ENCODE measurements around the gene PTPN14. TPM values are rescaled to one million over a fixed set of nuclear protein-coding genes. Genes with fewer than 3 reads are reported as not detected.

PTPN14 gene
- total RNA-seq, 6 donors from 2014 or later, result 15.4 to 42.9 (median 27.0) TPM

DNA sequence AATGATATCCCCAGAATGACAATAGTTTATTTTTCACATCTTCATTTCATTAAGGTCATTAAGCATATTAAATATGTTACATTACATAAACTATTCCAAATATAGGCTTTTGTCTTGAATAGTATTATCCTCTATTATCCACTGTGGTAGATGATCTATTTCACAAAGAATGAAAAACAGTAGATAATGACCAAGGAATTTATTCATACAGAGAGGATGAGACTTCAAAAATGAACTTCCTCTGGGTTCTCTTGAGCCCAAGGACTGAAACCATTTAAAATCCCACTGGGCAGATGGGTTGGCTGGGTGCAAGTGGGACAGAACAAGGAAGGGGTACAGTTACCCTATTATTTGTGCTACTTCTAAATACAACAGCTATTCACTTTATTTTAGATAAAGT is 33.0 kb downstream of the PTPN14 start:
- Histone ChIP-seq H3K27me3 (no peaks in the 10 kb centered on the region), H3K4me1 (peaks cover 9 to 22% (median 11%) of the 10 kb centered on the region in 4 donors), H3K4me3 (no peak overlapping the region), H3K9me3 (no peaks in the 10 kb centered on the region), H3K36me3 (no peaks in the 10 kb centered on the region), H3K27ac (no peak overlapping the region)
- DNase-seq (no peak), ATAC-seq (ENCODE audit: low FRiP score in 2 of 2) (no peak)
- TF ChIP-seq, protein P1, sequence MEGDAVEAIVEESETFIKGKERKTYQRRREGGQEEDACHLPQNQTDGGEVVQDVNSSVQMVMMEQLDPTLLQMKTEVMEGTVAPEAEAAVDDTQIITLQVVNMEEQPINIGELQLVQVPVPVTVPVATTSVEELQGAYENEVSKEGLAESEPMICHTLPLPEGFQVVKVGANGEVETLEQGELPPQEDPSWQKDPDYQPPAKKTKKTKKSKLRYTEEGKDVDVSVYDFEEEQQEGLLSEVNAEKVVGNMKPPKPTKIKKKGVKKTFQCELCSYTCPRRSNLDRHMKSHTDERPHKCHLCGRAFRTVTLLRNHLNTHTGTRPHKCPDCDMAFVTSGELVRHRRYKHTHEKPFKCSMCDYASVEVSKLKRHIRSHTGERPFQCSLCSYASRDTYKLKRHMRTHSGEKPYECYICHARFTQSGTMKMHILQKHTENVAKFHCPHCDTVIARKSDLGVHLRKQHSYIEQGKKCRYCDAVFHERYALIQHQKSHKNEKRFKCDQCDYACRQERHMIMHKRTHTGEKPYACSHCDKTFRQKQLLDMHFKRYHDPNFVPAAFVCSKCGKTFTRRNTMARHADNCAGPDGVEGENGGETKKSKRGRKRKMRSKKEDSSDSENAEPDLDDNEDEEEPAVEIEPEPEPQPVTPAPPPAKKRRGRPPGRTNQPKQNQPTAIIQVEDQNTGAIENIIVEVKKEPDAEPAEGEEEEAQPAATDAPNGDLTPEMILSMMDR (IDR thresholded peaks at IDR 0.05), result no peak
- TF ChIP-seq EP300 (IDR thresholded peaks at IDR 0.05) (no peak), POLR2A (IDR thresholded peaks at IDR 0.05) (no peak), POLR2AphosphoS5 (IDR thresholded peaks at IDR 0.05) (no peak)

DNA sequence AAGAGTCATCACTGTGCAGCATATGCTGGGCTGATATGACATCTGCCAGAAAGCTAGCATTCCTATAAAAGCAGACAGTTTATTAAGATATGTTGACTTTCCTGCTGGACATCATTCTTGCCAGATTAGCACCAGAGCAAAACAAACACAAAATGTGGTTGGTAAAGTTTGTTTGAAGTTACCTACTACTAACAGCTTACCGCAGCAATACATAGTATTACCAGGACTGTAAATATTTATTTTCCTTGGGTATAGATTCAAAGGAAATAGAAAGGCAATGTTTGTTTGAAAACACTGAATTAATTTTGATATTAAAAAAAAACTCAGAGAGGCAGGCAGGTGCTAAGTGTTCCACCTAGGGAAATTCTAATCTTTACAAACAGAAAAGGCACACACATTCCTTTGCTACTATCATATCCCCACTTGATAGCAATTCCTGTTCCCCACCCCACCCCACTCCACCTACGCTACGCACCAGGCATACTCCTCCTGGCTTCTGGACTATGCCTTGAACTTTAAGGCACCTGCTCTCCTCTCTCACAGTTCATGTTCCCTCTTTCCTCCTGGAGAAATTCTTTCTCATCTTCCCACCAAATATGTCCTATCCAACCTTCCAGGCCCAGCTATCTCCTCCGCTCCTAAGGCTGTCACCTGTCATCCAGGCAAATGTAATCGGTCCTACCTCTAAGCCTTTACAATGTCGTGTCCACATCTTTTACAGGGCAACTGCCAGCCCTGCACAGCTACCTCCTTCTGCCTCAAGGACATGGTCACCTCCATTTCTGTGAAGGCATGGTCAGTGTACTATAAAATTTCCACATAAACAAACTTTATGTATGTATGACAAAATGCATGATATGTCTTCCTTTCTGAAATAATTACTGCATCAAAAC is 34.7 kb downstream of the PTPN14 start:
- DNase-seq, result no peak
- Histone ChIP-seq H3K36me3 (no peaks in the 10 kb centered on the region), H3K4me3 (no peak overlapping the region), H3K27ac (no peak overlapping the region), H3K4me1 (peaks cover 9 to 22% (median 11%) of the 10 kb centered on the region in 4 donors), H3K27me3 (no peaks in the 10 kb centered on the region), H3K9me3 (no peaks in the 10 kb centered on the region)
- ATAC-seq (ENCODE audit: low FRiP score in 2 of 2), result peak in 1 of 2 donors; percentile 66
- TF ChIP-seq POLR2AphosphoS5 (IDR thresholded peaks at IDR 0.05), result no peak
- TF ChIP-seq, protein P1 (IDR thresholded peaks at IDR 0.05), result no peak
- TF ChIP-seq POLR2A (IDR thresholded peaks at IDR 0.05), result no peak
- no peak for TF ChIP-seq EP300 (IDR thresholded peaks at IDR 0.05)
- WGBS, 2 donors, result 74 to 83% methylated on average over 6 of the region's 6 CpGs

DNA sequence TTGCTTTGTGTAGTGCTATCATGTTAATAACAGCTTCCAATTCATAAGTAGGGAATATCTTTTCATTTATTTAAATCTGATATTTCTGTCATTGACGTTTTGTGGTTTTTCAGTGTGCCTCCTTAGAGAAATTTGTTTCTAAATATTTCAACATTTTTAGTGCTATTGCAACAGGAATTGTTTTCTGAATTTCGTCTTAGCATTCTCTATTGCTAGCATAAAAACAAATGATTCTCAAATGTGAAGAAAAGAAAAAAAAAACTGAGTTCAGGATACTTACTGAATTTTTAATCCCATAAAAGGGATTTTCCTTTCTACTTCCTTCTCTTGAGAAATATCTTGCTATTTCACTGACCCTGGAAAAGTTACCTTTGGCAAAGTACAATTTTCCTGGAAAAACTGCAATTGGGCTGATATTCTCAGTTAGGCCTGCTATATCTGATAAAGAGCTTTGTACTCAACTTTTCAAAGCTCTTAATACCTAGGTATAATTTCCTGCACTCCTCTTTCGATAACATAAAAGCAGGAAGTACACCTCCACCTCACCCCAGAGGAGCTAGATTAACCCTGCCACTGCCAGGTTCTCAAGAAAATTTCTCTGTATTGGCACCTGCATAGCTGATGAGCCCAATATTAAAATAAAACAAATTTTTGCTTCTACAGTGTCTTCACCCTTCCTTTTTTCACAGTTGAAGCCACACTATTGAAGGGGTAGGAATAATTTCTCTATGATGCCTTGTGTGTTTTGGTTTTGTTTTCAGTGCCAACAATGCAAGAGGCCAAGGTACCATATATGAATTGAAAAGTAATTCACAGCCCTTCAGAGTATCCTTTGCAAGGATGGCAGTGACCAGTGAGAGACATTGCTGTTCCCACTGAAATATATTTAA is 35.6 kb downstream of the PTPN14 start:
- ATAC-seq (ENCODE audit: low FRiP score in 2 of 2) (no peak), DNase-seq (no peak)
- Histone ChIP-seq H3K9me3 (no peaks in the 10 kb centered on the region), H3K4me1 (peaks cover 9 to 22% (median 11%) of the 10 kb centered on the region in 4 donors), H3K4me3 (no peak overlapping the region), H3K27me3 (no peaks in the 10 kb centered on the region), H3K27ac (no peak overlapping the region), H3K36me3 (no peaks in the 10 kb centered on the region)
- 26 to 44% methylated on average over 3 of the region's 3 CpGs for WGBS, 2 donors
- TF ChIP-seq, protein P1 (IDR thresholded peaks at IDR 0.05), result no peak
- TF ChIP-seq POLR2A (IDR thresholded peaks at IDR 0.05) (no peak), POLR2AphosphoS5 (IDR thresholded peaks at IDR 0.05) (no peak), EP300 (IDR thresholded peaks at IDR 0.05) (no peak)

DNA sequence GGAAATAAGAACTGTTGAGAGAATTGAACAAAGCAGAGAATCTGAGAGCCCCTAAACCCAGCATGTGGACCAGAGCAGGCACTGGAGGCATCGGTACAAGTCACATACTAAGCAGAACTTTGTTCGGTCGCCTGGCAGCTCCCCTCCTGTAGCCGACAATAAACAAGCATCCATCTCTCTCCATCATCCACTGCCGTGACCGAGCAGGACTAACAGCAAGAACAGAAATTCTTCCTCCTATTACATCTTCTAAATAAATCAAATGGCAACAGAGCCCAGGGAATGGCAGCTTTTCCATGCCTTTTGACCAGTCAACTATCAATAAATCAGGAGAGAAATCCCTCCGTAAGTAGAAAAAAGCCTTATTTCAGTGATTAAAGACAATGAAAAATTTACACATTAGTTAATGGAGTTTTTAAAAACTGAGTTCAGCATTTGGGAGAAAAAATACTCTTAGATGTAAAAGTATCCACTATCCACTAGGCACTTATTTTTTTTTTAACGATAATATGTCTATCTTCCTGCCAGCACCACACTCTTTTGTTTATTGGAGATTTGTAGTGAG is 36.5 kb downstream of the PTPN14 start:
- no peak overlapping the region for H3K27ac ChIP-seq
- 47 to 65% methylated on average over 8 of the region's 8 CpGs for whole genome bisulfite sequencing, 2 donors
- DNase-seq, result no peak
- no peaks in the 10 kb centered on the region for H3K27me3 ChIP-seq
- H3K4me3 ChIP-seq, result no peak overlapping the region
- ATAC-seq (ENCODE audit: low FRiP score in 2 of 2), result no peak
- H3K9me3 ChIP-seq, result no peaks in the 10 kb centered on the region
- TF ChIP-seq POLR2AphosphoS5 (IDR thresholded peaks at IDR 0.05) (no peak), EP300 (IDR thresholded peaks at IDR 0.05) (no peak), POLR2A (IDR thresholded peaks at IDR 0.05) (no peak)
- TF ChIP-seq, protein P1 (IDR thresholded peaks at IDR 0.05), result no peak
- no peaks in the 10 kb centered on the region for H3K36me3 ChIP-seq
- H3K4me1 ChIP-seq, result peaks cover 9 to 22% (median 11%) of the 10 kb centered on the region in 4 donors

Measured in upper lobe of left lung (tissue), 6 donors.